HepG2 (cell line): ENCODE measurements around the gene DDRGK1. TPM values are rescaled to one million over a fixed set of nuclear protein-coding genes. Genes with fewer than 3 reads are reported as not detected.

Experiments used
- GATAD2A ChIP-seq: IDR thresholded peaks from 2 replicates; pipeline ENCODE4 v1.6.1; 2016
- JUND ChIP-seq: sonication (generic); formaldehyde crosslinking; IDR thresholded peaks from 2 replicates; pipeline ENCODE4 v1.8.0; 2022; ENCODE audit warnings: mild to moderate bottlenecking, missing genetic modification reagents
- KLF11 ChIP-seq: IDR thresholded peaks from 2 replicates; pipeline ENCODE4 v1.6.1; 2016; ENCODE audit warnings: missing compliant biosample characterization
- MTF1 ChIP-seq: sonication (generic); formaldehyde crosslinking; IDR thresholded peaks from 2 replicates; pipeline ENCODE4 v1.5.0; 2020; ENCODE audit warnings: missing genetic modification reagents
- NR2F6 ChIP-seq, 2 experiments: IDR thresholded peaks; 2 replicates each; pipeline ENCODE4 v1.6.1; 2016; ENCODE audit warnings: antibody characterized with exemption in 1 of 2, mild to moderate bottlenecking in 1 of 2
- RERE ChIP-seq: IDR thresholded peaks from 2 replicates; pipeline ENCODE4 v1.6.1; 2016; ENCODE audit warnings: low read depth, missing genetic modification reagents, missing compliant biosample characterization
- RFXAP ChIP-seq: sonication (generic); formaldehyde crosslinking; IDR thresholded peaks from 2 replicates; pipeline ENCODE4 v1.4.0; 2020; ENCODE audit warnings: missing genetic modification reagents, borderline replicate concordance
- SOX6 ChIP-seq, 2 experiments: fragments of 450-650 bp in 1 of 2; sonication (generic) in 1 of 2; formaldehyde crosslinking in 1 of 2; IDR thresholded peaks; 2 replicates each; pipeline versions ENCODE4 v1.4.0 to v1.6.1; 2017 to 2020; ENCODE audit warnings: antibody characterized with exemption in 1 of 2, mild to moderate bottlenecking in 1 of 2, missing genetic modification reagents in 1 of 2
- TBX2 ChIP-seq: sonication (generic); formaldehyde crosslinking; IDR thresholded peaks from 2 replicates; pipeline ENCODE4 v1.5.0; 2020; ENCODE audit warnings: missing genetic modification reagents, mild to moderate bottlenecking, borderline replicate concordance
- ZBTB20 ChIP-seq: sonication (generic); formaldehyde crosslinking; IDR thresholded peaks from 2 replicates; pipeline ENCODE4 v1.8.1; 2023; ENCODE audit warnings: missing genetic modification reagents, low read depth, mild to moderate bottlenecking, borderline replicate concordance
- ZMYM4 ChIP-seq: sonication (generic); formaldehyde crosslinking; IDR thresholded peaks from 2 replicates; pipeline ENCODE4 v1.8.1; 2023; ENCODE audit warnings: mild to moderate bottlenecking, missing genetic modification reagents
- ZNF101 ChIP-seq: sonication (generic); formaldehyde crosslinking; IDR thresholded peaks from 2 replicates; pipeline ENCODE4 v1.4.0; 2020; ENCODE audit warnings: mild to moderate bottlenecking, low read depth, missing genetic modification reagents, borderline replicate concordance
- ZNF143 ChIP-seq: sonication (generic); formaldehyde crosslinking; IDR thresholded peaks from 2 replicates; pipeline ENCODE4 v1.4.0; 2020; ENCODE audit warnings: missing genetic modification reagents
- ZNF24 ChIP-seq: fragments of 450-650 bp; IDR thresholded peaks from 2 replicates; pipeline ENCODE4 v1.6.1; 2017; ENCODE audit warnings: antibody characterized with exemption, mild to moderate bottlenecking
- ZNF256 ChIP-seq: sonication (generic); formaldehyde crosslinking; conservative IDR thresholded peaks from 2 replicates; pipeline ENCODE4 v1.4.0; 2020; ENCODE audit warnings: missing genetic modification reagents
- ZNF335 ChIP-seq: sonication (generic); formaldehyde crosslinking; IDR thresholded peaks from 2 replicates; pipeline ENCODE4 v1.4.0; 2020; ENCODE audit warnings: missing genetic modification reagents
- ZNF382 ChIP-seq: sonication (generic); formaldehyde crosslinking; IDR thresholded peaks from 2 replicates; pipeline ENCODE4 v1.5.0; 2020; ENCODE audit warnings: missing genetic modification reagents, mild to moderate bottlenecking, borderline replicate concordance
- ZNF501 ChIP-seq: sonication (generic); formaldehyde crosslinking; IDR thresholded peaks from 2 replicates; pipeline ENCODE4 v1.5.1; 2020; ENCODE audit warnings: mild to moderate bottlenecking, moderate library complexity, missing genetic modification reagents
- ZNF576 ChIP-seq: sonication (generic); formaldehyde crosslinking; IDR thresholded peaks from 2 replicates; pipeline ENCODE4 v1.4.0; 2020; ENCODE audit warnings: mild to moderate bottlenecking, missing genetic modification reagents
- polyA plus RNA-seq, 8 experiments: library from polyadenylated mRNA; depleted of rRNA in 3 of 8; stranded (reverse) in 7 of 8; unstranded in 1 of 8; fragments of >200 nt; fragmentation: Illumina TruSeq in 4 of 8; extraction: Trizol in 4 of 8; gene quantifications; 2 replicates each; pipeline versions ENCODE4 v1.2.1 to v1.2.3, GENCODE V29; 2011 to 2016; ENCODE audit warnings: low read depth in 4 of 8, missing spikeins in 1 of 8, mixed read lengths in 1 of 8; ENCODE audit not compliant: insufficient read depth in 1 of 8
- total RNA-seq, 5 experiments: library from RNA; depleted of rRNA; stranded (reverse); fragments of >200 nt; fragmentation: Illumina TruSeq; extraction: Trizol; gene quantifications; 2 replicates each; pipeline ENCODE4 v1.2.3, GENCODE V29; 2016; ENCODE audit warnings: low read depth in 1 of 5
- TF ChIP-seq, protein P1 (sequence below): sonication (generic); formaldehyde crosslinking; IDR thresholded peaks from 2 replicates; pipeline ENCODE4 v1.8.1; 2023; ENCODE audit warnings: mild to moderate bottlenecking, moderate library complexity, missing genetic modification reagents
- TF ChIP-seq, protein P2 (sequence below): sonication (generic); formaldehyde crosslinking; IDR thresholded peaks from 2 replicates; pipeline ENCODE4 v1.8.1; 2023; ENCODE audit warnings: mild to moderate bottlenecking, missing genetic modification reagents, borderline replicate concordance
- TF ChIP-seq, protein P3 (sequence below): sonication (generic); formaldehyde crosslinking; IDR thresholded peaks from 2 replicates; pipeline ENCODE4 v1.5.1; 2020; ENCODE audit warnings: mild to moderate bottlenecking, missing genetic modification reagents, moderate library complexity

The DDRGK1 gene
- total and polyA plus RNA-seq, 2 of the 13 experiments (the other 11 are each of a cell fraction or from before 2014, with no cell fraction given): 96.7 to 149 TPM

DNA sequence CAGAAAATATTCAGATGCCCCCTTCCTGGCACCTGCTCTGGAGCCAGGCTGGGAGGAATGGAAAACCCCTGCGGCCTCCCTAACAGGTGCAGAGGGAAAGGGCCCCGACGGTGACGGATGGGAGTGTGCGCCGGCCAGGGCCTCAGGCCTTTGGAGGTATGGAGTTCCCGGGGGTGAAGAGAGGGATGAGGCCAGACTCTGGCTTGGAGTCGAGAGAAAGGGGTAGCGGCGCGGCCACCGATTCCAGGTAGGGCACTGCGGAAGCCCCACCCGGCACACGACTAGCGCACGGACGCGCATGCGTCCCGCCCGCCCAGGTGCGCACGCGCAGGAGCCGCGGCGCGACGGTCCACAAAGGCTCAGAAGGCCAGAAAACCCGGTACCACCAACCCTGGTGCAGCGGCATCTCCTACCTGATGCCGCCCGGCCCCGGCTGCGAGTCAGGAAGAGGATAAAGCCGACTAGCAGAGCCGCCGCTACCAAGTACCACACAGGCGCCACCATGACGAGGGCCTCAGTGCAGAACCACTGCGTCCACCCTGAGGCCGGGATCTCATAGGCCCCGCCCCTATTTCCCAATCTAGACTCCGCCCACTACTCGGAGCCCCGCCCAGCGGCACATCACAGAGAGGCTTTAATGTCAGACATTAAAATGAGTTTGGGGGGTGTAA is at the start of gene DDRGK1 (continued):
- TF ChIP-seq ZNF101 (CRISPR knock-in tag): no peak; the same call in 1 of the 2 replicates
- no peak; the same call in 1 of the 2 replicates for TF ChIP-seq ZNF143 (CRISPR knock-in tag)
- TF ChIP-seq, protein P1, sequence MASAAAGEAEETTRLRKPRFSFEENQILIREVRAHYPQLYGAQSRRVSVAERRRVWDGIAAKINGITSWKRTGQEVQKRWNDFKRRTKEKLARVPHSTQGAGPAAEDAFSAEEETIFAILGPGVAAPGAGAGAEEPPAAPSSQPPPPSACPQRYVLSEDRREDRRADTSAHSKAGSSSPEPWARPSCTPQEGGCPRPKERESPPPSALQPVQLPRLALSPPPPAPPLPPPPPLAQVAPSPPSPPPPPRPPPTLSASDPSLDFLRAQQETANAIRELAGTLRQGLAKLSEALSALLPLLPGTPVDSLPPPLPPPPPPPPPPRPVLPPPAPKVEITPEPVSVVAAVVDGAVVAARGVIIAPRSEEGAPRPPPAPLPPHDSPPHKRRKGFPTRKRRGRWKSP (CRISPR knock-in tag): peak; percentile 92
- TF ChIP-seq KLF11 (CRISPR knock-in tag): peak; percentile 95
- TF ChIP-seq RFXAP (CRISPR knock-in tag): peak; percentile 82
- 0 out of 2 replicates have a peak, but pooled peaks have one; percentile 31 for TF ChIP-seq ZNF24
- peak; percentile 93 for TF ChIP-seq ZNF256 (CRISPR knock-in tag)
- TF ChIP-seq, protein P2, sequence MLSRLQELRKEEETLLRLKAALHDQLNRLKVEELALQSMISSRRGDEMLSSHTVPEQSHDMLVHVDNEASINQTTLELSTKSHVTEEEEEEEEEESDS (CRISPR knock-in tag): peak; percentile 82; the same call in 1 of the 2 replicates
- no peak for TF ChIP-seq RERE (CRISPR knock-in tag)
- TF ChIP-seq ZNF335 (CRISPR knock-in tag): no peak
- peak; percentile 11; the same call in 1 of the 2 replicates for TF ChIP-seq MTF1
- peak; percentile 90 for TF ChIP-seq ZNF576 (CRISPR knock-in tag)
- no peak for TF ChIP-seq SOX6 (IDR thresholded peaks at IDR 0.05)
- TF ChIP-seq SOX6 (CRISPR knock-in tag; IDR thresholded peaks at IDR 0.05): peak; percentile 73
- TF ChIP-seq ZNF382 (CRISPR knock-in tag): no peak
- peak; percentile 97 for TF ChIP-seq ZNF501 (CRISPR knock-in tag)
- peak; percentile 56 for TF ChIP-seq GATAD2A (CRISPR knock-in tag)
- TF ChIP-seq ZMYM4 (CRISPR knock-in tag): peak; percentile 92
- TF ChIP-seq ZBTB20 (CRISPR knock-in tag): peak; percentile 47; the same call in 1 of the 2 replicates
- TF ChIP-seq, protein P3, sequence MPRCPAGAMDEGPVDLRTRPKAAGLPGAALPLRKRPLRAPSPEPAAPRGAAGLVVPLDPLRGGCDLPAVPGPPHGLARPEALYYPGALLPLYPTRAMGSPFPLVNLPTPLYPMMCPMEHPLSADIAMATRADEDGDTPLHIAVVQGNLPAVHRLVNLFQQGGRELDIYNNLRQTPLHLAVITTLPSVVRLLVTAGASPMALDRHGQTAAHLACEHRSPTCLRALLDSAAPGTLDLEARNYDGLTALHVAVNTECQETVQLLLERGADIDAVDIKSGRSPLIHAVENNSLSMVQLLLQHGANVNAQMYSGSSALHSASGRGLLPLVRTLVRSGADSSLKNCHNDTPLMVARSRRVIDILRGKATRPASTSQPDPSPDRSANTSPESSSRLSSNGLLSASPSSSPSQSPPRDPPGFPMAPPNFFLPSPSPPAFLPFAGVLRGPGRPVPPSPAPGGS: peak; percentile 94
- TF ChIP-seq JUND (CRISPR knock-in tag): peak; percentile 30; the same call in 1 of the 2 replicates
- peak; percentile 88 for TF ChIP-seq TBX2 (CRISPR knock-in tag)
- no peak for TF ChIP-seq NR2F6 (IDR thresholded peaks at IDR 0.05)
- peak; percentile 18 for TF ChIP-seq NR2F6 (CRISPR knock-in tag; IDR thresholded peaks at IDR 0.05)
